Right lobe of liver (tissue), 4 donors: ENCODE data around the gene HSD11B2.

Experiments
- POLR2A ChIP-seq: fragments of 450-650 bp; IDR thresholded peaks from one replicate; pipeline ENCODE4 v1.6.1; 2017; ENCODE audit warnings: antibody characterized with exemption, mild to moderate bottlenecking
- TF ChIP-seq, protein P1 (sequence below), 4 donors: fragments of 200-600 bp in 3 of 4; fragments of 450-650 bp in 1 of 4; IDR thresholded peaks; one replicate each; pipeline versions ENCODE4 v1.5.1 to v1.8.0; 2016 to 2022; ENCODE audit warnings: antibody characterized with exemption in 4 of 4, mild to moderate bottlenecking in 2 of 4
- donor health status: DM: no; HTN: no; CAD: no.
- donor health status: DM: no; HTN: no; CAD: no.
- donor health status: DM: no; HTN: yes; CAD: no.

DNA sequence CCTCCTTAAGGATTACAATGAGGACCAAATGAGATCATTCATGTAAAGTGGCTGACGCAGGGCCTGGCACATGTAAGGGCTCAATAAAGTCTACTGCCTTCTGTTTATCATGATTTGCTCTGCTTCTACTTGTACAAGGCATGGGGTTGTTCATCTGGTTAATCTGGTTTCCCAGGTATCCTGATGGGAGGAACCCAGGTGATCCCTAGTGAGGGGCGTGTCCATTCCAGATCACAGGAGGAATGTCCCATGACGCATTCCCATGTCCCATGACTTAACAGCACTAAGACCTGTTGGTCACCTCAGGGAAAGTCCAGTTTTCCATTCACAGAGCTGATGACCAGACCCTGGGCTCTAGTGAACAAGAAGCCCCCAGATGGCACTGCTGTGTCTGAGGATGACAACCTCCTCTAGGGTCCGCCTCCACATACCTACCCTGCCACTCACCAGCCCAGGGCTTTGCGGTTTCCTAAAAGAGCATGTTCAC, 26.1 kb upstream of the HSD11B2 start:
- TF ChIP-seq, protein P1, sequence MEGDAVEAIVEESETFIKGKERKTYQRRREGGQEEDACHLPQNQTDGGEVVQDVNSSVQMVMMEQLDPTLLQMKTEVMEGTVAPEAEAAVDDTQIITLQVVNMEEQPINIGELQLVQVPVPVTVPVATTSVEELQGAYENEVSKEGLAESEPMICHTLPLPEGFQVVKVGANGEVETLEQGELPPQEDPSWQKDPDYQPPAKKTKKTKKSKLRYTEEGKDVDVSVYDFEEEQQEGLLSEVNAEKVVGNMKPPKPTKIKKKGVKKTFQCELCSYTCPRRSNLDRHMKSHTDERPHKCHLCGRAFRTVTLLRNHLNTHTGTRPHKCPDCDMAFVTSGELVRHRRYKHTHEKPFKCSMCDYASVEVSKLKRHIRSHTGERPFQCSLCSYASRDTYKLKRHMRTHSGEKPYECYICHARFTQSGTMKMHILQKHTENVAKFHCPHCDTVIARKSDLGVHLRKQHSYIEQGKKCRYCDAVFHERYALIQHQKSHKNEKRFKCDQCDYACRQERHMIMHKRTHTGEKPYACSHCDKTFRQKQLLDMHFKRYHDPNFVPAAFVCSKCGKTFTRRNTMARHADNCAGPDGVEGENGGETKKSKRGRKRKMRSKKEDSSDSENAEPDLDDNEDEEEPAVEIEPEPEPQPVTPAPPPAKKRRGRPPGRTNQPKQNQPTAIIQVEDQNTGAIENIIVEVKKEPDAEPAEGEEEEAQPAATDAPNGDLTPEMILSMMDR (IDR thresholded peaks at IDR 0.05), result no peak
- no peak for TF ChIP-seq POLR2A
